Left lung (tissue), 10 donors: ENCODE data around the gene MAN1C1. TPM values are rescaled to one million over a fixed set of nuclear protein-coding genes. Genes with fewer than 3 reads are reported as not detected.

ENCODE experiments used
- ATAC-seq: fragments of 200-7000 bp; cut with Tn5 transposase; one replicate; pipeline ENCODE4 v1.9.1; 2020; ENCODE audit warnings: moderate library complexity
- DNase-seq, 4 donors: peaks; one replicate each; pipeline ENCODE4 v3.0.0-alpha.2; 2013 to 2020
- H3K27ac ChIP-seq, 2 donors: fragments of 200-600 bp; sonication (generic) in 1 of 2; one replicate each; pipeline versions ENCODE4 v1.5.0 to v1.8.0; 2020 to 2021
- H3K27me3 ChIP-seq, 2 donors: fragments of 200-600 bp; sonication (generic) in 1 of 2; one replicate each; pipeline versions ENCODE4 v1.5.0 to v1.8.0; 2020 to 2021
- H3K36me3 ChIP-seq, 2 donors: fragments of 200-600 bp; sonication (generic) in 1 of 2; one replicate each; pipeline versions ENCODE4 v1.5.0 to v1.8.0; 2020 to 2021
- H3K4me1 ChIP-seq, 2 donors: fragments of 200-600 bp; one replicate each; pipeline ENCODE4 v1.8.0; 2021
- H3K4me3 ChIP-seq, 2 donors: fragments of 200-600 bp; sonication (generic) in 1 of 2; one replicate each; pipeline versions ENCODE4 v1.5.0 to v1.8.0; 2020 to 2021; ENCODE audit warnings: mild to moderate bottlenecking in 1 of 2
- H3K9me3 ChIP-seq, 2 donors: fragments of 200-600 bp; sonication (generic) in 1 of 2; one replicate each; pipeline versions ENCODE4 v1.5.0 to v1.8.0; 2020 to 2021
- CTCF ChIP-seq, 2 donors: fragments of 200-600 bp; sonication (generic) in 1 of 2; IDR thresholded peaks; one replicate each; pipeline versions ENCODE4 v1.5.0 to v1.8.0; 2021; ENCODE audit warnings: antibody characterized with exemption in 2 of 2
- intact Hi-C, 2 donors: fragments of 100-400 bp; cut with DNase I; formaldehyde crosslinking; loops; one replicate each; pipeline versions ENCODE4 v1.11.2 to v1.14.2; 2022
- polyA plus RNA-seq, 6 donors: library from polyadenylated mRNA; unstranded; fragments of 120-200 nt; gene quantifications; one replicate each; pipeline ENCODE4 v1.2.1, GENCODE V29; 2013; ENCODE audit not compliant: insufficient read length in 6 of 6
- total RNA-seq, 2 donors: library from RNA; stranded (reverse); fragmentation: NEBNext Ultra II Directional; extraction: Animal tissue kit (Norgen Biotek cat#: 25700); gene quantifications; one replicate each; pipeline ENCODE4 v1.2.1, GENCODE V29; 2021
- donor health status: DM: no; HTN: yes; CAD: no.
- donor health status: DM: no; HTN: no; CAD: no.

MAN1C1 gene
- total and polyA plus RNA-seq, 8 donors, result 14.9 to 20.3 (median 16.1) TPM

DNA sequence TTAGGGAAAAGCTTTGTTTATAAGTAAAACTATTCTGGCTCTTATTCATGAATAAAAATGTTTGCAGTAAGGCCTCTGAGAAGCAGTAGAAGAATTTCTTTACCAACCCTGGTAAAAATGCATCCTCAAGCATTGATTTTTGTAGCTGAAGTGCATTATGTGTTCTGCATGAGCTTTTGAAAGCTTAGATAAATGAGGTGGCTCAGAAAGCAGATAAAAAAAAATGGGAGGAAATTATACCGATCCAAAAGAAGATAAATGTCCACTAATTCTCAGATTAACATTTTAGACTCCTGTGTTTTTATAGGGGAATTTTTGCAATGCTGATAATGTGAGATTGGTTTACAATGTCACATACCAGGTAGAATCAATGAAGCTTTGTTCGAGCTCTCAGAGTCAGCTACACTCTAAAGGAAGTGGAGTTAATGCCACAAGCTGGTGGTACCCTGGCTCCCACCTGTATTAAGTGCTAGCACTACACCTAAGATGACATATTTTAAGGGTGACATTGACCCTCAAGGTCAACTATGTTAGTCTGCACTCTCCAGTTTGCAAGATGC lies 97.9 kb downstream of the MAN1C1 start:
- H3K36me3 ChIP-seq, result no peaks in the 10 kb centered on the region
- H3K27ac ChIP-seq, result no peak overlapping the region
- no peaks in the 10 kb centered on the region for H3K27me3 ChIP-seq
- no peaks in the 10 kb centered on the region for H3K9me3 ChIP-seq
- intact Hi-C loops, result no loop called here
- H3K4me3 ChIP-seq, result no peak overlapping the region
- H3K4me1 ChIP-seq, result peaks cover 7 to 11% of the 10 kb centered on the region in 2 donors
- no peak for ATAC-seq
- TF ChIP-seq CTCF (IDR thresholded peaks at IDR 0.05), result no peak
- no peak for DNase-seq

GRCh38 chr1:25715888-25716287 lies 99.3 kb downstream of the MAN1C1 start:
- no peak for DNase-seq

DNA sequence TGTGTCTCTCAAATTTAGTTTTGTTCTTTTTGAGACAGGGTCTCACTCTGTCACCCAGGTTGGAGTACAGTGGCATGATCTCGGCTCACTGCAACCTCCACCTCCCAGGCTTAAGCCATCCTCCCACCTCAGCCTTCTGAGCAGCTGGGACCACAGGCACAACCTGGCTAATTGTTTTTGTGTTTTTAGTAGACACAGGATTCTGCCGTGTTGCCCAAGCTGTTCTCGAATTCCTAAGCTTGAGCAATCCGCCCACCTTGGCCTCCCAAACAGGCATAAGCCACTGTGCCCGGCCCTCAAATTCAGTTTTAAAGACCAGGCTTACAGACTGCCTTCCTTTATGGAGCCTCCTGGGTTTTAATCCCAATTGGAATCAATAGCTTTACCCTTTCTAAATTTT lies 99.7 kb downstream of the MAN1C1 start:
- ATAC-seq (no peak), DNase-seq (no peak)
- Histone ChIP-seq H3K27ac (no peak overlapping the region), H3K4me1 (peaks cover 7 to 9% of the 10 kb centered on the region in 2 donors), H3K36me3 (no peaks in the 10 kb centered on the region), H3K27me3 (no peaks in the 10 kb centered on the region), H3K4me3 (no peak overlapping the region), H3K9me3 (no peaks in the 10 kb centered on the region)
- intact Hi-C loops, result no loop called here
- TF ChIP-seq CTCF (IDR thresholded peaks at IDR 0.05), result no peak

More at GRCh38 chr1:25715888-25716287, 99.3 kb downstream of the MAN1C1 start:
- Histone ChIP-seq H3K4me3 (no peak overlapping the region), H3K36me3 (no peaks in the 10 kb centered on the region), H3K27me3 (no peaks in the 10 kb centered on the region), H3K9me3 (no peaks in the 10 kb centered on the region), H3K27ac (no peak overlapping the region), H3K4me1 (peaks cover 7 to 11% of the 10 kb centered on the region in 2 donors)
- intact Hi-C loops, result no loop called here
- TF ChIP-seq CTCF (IDR thresholded peaks at IDR 0.05), result no peak
- ATAC-seq, result no peak

DNA sequence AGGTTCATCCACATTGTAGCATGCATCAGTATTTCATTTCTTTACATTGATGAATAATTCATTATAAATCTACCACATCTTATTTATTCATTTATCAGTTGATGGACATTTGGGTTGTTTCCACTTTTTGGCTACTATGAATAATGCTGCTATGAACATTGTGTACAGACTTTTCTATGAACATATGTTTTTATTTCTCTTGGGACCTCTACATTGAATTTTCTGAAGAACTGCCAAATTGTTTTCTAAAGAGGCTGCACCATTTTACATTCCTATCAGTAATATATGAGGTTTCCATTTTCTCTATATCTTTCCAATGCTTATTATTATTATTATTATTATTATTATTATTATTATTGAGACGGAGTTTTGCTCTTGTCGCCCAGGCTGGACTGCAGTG lies 102.1 kb downstream of the MAN1C1 start:
- intact Hi-C loops, result no loop called here
- TF ChIP-seq CTCF (IDR thresholded peaks at IDR 0.05), result no peak
- Histone ChIP-seq H3K27ac (no peak overlapping the region), H3K9me3 (no peaks in the 10 kb centered on the region), H3K4me1 (no peaks in the 10 kb centered on the region), H3K27me3 (no peaks in the 10 kb centered on the region), H3K4me3 (no peak overlapping the region), H3K36me3 (no peaks in the 10 kb centered on the region)
- no peak for ATAC-seq
- no peak for DNase-seq

GRCh38 chr1:25720624-25721023 lies 104.0 kb downstream of the MAN1C1 start:
- intact Hi-C loops, result no loop called here
- H3K27me3 ChIP-seq, result no peaks in the 10 kb centered on the region
- H3K9me3 ChIP-seq, result no peaks in the 10 kb centered on the region
- no peak overlapping the region for H3K4me3 ChIP-seq
- no peak for TF ChIP-seq CTCF (IDR thresholded peaks at IDR 0.05)
- H3K36me3 ChIP-seq, result no peaks in the 10 kb centered on the region
- ATAC-seq (no peak), DNase-seq (no peak)
- H3K4me1 ChIP-seq, result no peaks in the 10 kb centered on the region
- H3K27ac ChIP-seq, result no peak overlapping the region
